HepG2 (cell line): ENCODE results near the gene MS4A10. TPM values are rescaled to one million over a fixed set of nuclear protein-coding genes. Genes with fewer than 3 reads are reported as not detected.

ENCODE experiments used
- CC2D1A ChIP-seq: sonication (generic); formaldehyde crosslinking; IDR thresholded peaks from 2 replicates; pipeline ENCODE4 v1.8.1; 2023; ENCODE audit warnings: mild to moderate bottlenecking, missing genetic modification reagents
- DMTF1 ChIP-seq: sonication (generic); formaldehyde crosslinking; IDR thresholded peaks from 2 replicates; pipeline ENCODE4 v1.4.0; 2020; ENCODE audit warnings: mild to moderate bottlenecking, missing genetic modification reagents
- FOXA3 ChIP-seq: IDR thresholded peaks from 2 replicates; pipeline ENCODE4 v1.6.1; 2016; ENCODE audit warnings: missing genetic modification reagents, missing compliant biosample characterization
- HNF1A ChIP-seq, 2 experiments: sonication (generic) in 1 of 2; formaldehyde crosslinking in 1 of 2; IDR thresholded peaks; 2 replicates each; pipeline versions ENCODE4 v1.4.0 to v1.6.1; 2016 to 2020; ENCODE audit warnings: borderline replicate concordance in 1 of 2, low read depth in 1 of 2, mild to moderate bottlenecking in 1 of 2, missing genetic modification reagents in 1 of 2
- KDM5A ChIP-seq: fragments of 200-600 bp; sonication (generic); IDR thresholded peaks from 2 replicates; pipeline ENCODE4 v1.7.0; 2018; ENCODE audit warnings: antibody characterized with exemption, mild to moderate bottlenecking, low read length, borderline replicate concordance
- SYNCRIP ChIP-seq: fragments of 200-400 bp; formaldehyde crosslinking; IDR thresholded peaks from 2 replicates; pipeline ENCODE4 v1.6.1; 2018; ENCODE audit warnings: mild to moderate bottlenecking, low read depth, low read length; ENCODE audit not compliant: insufficient read depth
- TBX3 ChIP-seq: fragments of 450-650 bp; IDR thresholded peaks from 2 replicates; pipeline ENCODE4 v1.6.1; 2017; ENCODE audit warnings: antibody characterized with exemption, mild to moderate bottlenecking, inconsistent platforms, borderline replicate concordance
- ZKSCAN1 ChIP-seq: fragments of 150-350 bp; IDR thresholded peaks from 2 replicates; pipeline ENCODE4 v1.6.1; 2014; ENCODE audit warnings: low read length
- ZNF577 ChIP-seq: sonication (generic); formaldehyde crosslinking; IDR thresholded peaks from 2 replicates; pipeline ENCODE4 v1.4.0; 2020; ENCODE audit warnings: mild to moderate bottlenecking, low read depth, missing genetic modification reagents, borderline replicate concordance
- ZNF687 ChIP-seq: sonication (generic); formaldehyde crosslinking; IDR thresholded peaks from 2 replicates; pipeline ENCODE4 v1.5.1; 2020; ENCODE audit warnings: mild to moderate bottlenecking, missing genetic modification reagents, moderate library complexity
- ZNF710 ChIP-seq: sonication (generic); formaldehyde crosslinking; IDR thresholded peaks from 2 replicates; pipeline ENCODE4 v1.5.0; 2020; ENCODE audit warnings: mild to moderate bottlenecking, missing genetic modification reagents, borderline replicate concordance
- ZNF784 ChIP-seq: sonication (generic); formaldehyde crosslinking; IDR thresholded peaks from 2 replicates; pipeline ENCODE4 v1.5.1; 2020; ENCODE audit warnings: missing genetic modification reagents, mild to moderate bottlenecking, borderline replicate concordance
- polyA plus RNA-seq, 8 experiments: library from polyadenylated mRNA; depleted of rRNA in 3 of 8; stranded (reverse) in 7 of 8; unstranded in 1 of 8; fragments of >200 nt; fragmentation: Illumina TruSeq in 4 of 8; extraction: Trizol in 4 of 8; gene quantifications; 2 replicates each; pipeline versions ENCODE4 v1.2.1 to v1.2.3, GENCODE V29; 2011 to 2016; ENCODE audit warnings: low read depth in 4 of 8, missing spikeins in 1 of 8, mixed read lengths in 1 of 8; ENCODE audit not compliant: insufficient read depth in 1 of 8
- total RNA-seq, 5 experiments: library from RNA; depleted of rRNA; stranded (reverse); fragments of >200 nt; fragmentation: Illumina TruSeq; extraction: Trizol; gene quantifications; 2 replicates each; pipeline ENCODE4 v1.2.3, GENCODE V29; 2016; ENCODE audit warnings: low read depth in 1 of 5
- TF ChIP-seq, protein P1 (sequence below): sonication (generic); formaldehyde crosslinking; IDR thresholded peaks from 2 replicates; pipeline ENCODE4 v1.4.0; 2020; ENCODE audit warnings: missing genetic modification reagents

The MS4A10 gene
- total and polyA plus RNA-seq, 2 of the 13 experiments (the other 11 are each of a cell fraction or from before 2014, with no cell fraction given), result not detected

- TF ChIP-seq ZNF687 (CRISPR knock-in tag) (no peak), CC2D1A (CRISPR knock-in tag) (no peak), FOXA3 (peak; percentile 94), ZKSCAN1 (no peak), HNF1A (IDR thresholded peaks at IDR 0.05; ENCODE audit: low read depth) (no peak), HNF1A (CRISPR knock-in tag; IDR thresholded peaks at IDR 0.05; ENCODE audit: borderline replicate concordance) (peak; percentile 76; the same call in 1 of the 2 replicates), DMTF1 (no peak), KDM5A (no peak; the same call in 1 of the 2 replicates), ZNF710 (CRISPR knock-in tag) (no peak), TBX3 (peak; percentile 63; the same call in 1 of the 2 replicates), SYNCRIP (no peak), ZNF577 (CRISPR knock-in tag) (no peak), ZNF784 (CRISPR knock-in tag) (no peak)
- TF ChIP-seq, protein P1, sequence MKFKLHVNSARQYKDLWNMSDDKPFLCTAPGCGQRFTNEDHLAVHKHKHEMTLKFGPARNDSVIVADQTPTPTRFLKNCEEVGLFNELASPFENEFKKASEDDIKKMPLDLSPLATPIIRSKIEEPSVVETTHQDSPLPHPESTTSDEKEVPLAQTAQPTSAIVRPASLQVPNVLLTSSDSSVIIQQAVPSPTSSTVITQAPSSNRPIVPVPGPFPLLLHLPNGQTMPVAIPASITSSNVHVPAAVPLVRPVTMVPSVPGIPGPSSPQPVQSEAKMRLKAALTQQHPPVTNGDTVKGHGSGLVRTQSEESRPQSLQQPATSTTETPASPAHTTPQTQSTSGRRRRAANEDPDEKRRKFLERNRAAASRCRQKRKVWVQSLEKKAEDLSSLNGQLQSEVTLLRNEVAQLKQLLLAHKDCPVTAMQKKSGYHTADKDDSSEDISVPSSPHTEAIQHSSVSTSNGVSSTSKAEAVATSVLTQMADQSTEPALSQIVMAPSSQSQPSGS (CRISPR knock-in tag), result peak; percentile 55
Observed at GRCh38 chr11:60844870-60845221, 59.7 kb downstream of the MS4A10 start (continued).
